AG04450 (cell line): ENCODE results near the gene GSTM3. TPM values are rescaled to one million over a fixed set of nuclear protein-coding genes. Genes with fewer than 3 reads are reported as not detected.

Experiments used
- CTCF ChIA-PET: fragments of 300-600, 350-600 bp; formaldehyde crosslinking; extraction: SDS; loops from one replicate; lab custom pipeline; 2022; ENCODE audit warnings: antibody characterized with exemption, inconsistent platforms; lab: Charles Lee
- POLR2A ChIA-PET: fragments of 350-600 bp; formaldehyde crosslinking; extraction: SDS; loops from one replicate; lab custom pipeline; 2021; ENCODE audit warnings: antibody characterized with exemption, inconsistent platforms; lab: Yijun Ruan, JAX
- DNase-seq: peaks from one replicate; pipeline ENCODE4 v3.0.0-alpha.2; 2011; ENCODE audit warnings: low read depth, low spot score
- H3K27ac ChIP-seq: one replicate; pipeline ENCODE4 v1.5.1; 2012; ENCODE audit warnings: low read depth, low read length, control low read depth
- H3K27me3 ChIP-seq: one replicate; pipeline ENCODE4 v1.6.0; 2012; ENCODE audit warnings: low read length; ENCODE audit not compliant: control insufficient read depth, insufficient read depth
- H3K4me3 ChIP-seq: 2 replicates; pipeline ENCODE4 v1.5.1; 2011; ENCODE audit warnings: mild to moderate bottlenecking, low read depth, low read length, control low read depth
- H3K9me3 ChIP-seq: 2 replicates; pipeline ENCODE4 v1.5.1; 2012; ENCODE audit warnings: low read length; ENCODE audit not compliant: control insufficient read depth, insufficient read depth
- CTCF ChIP-seq: IDR thresholded peaks from 2 replicates; pipeline ENCODE4 v1.5.1; 2011; ENCODE audit warnings: low read depth, low read length, control low read depth, inconsistent platforms
- polyA plus RNA-seq: library from polyadenylated mRNA; depleted of rRNA; stranded (reverse); fragments of >200 nt; gene quantifications from 2 replicates; pipeline ENCODE4 v1.2.3, GENCODE V29; 2011

Gene GSTM3
- polyA plus RNA-seq, 1 experiment, result 299 TPM

DNA sequence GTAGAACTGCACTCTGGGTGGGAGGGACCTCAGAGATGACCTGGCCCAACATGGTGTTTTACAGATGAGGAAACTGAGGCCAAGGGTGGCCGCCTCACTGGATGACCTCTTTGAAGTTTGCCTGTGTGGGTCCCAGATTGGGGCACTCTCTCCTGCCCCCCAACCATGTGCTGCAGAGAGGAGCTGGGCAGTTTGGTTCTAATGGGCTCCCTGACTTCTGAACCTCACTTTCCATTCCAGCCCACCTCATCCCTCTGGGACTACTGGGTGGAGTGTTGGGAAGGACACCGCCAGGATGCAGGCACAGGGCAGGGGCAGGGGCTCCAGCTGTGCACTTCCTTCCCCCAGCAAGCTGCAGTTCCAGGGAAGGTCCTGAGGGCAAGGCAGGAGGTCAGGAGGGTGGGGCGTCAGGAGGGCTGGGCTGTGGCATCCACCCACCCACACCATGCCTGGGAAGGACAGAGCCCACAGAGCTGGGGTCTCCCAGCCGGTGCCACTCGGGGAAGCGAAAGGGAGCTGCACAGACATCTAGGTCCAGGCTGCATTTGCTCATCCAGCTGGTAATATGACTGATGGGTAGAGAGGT is 33.2 kb upstream of the GSTM3 start:
- TF ChIP-seq CTCF, result no peak
- Histone ChIP-seq H3K4me3 (no peak overlapping the region), H3K27ac (no peak overlapping the region), H3K9me3 (no peaks in the 10 kb centered on the region; the same call in 1 of the 2 replicates), H3K27me3 (no peaks in the 10 kb centered on the region)
- ChIA-PET CTCF (interaction anchor here (0.6 to 21.6 kb wide), 31 partner anchors 7 to 280 kb away, joined by 3 to 535 read pairs (median 4); partner anchors contain the start of genes AHCYL1, AMPD2, CYB561D1 and EPS8L3), POLR2A (interaction anchor here (1.1 to 3.1 kb wide), 4 partner anchors 131 to 228 kb away, joined by 3 to 20 read pairs (median 6); partner anchors contain the start of genes AHCYL1 and GNAI3)
- no peak for DNase-seq

DNA sequence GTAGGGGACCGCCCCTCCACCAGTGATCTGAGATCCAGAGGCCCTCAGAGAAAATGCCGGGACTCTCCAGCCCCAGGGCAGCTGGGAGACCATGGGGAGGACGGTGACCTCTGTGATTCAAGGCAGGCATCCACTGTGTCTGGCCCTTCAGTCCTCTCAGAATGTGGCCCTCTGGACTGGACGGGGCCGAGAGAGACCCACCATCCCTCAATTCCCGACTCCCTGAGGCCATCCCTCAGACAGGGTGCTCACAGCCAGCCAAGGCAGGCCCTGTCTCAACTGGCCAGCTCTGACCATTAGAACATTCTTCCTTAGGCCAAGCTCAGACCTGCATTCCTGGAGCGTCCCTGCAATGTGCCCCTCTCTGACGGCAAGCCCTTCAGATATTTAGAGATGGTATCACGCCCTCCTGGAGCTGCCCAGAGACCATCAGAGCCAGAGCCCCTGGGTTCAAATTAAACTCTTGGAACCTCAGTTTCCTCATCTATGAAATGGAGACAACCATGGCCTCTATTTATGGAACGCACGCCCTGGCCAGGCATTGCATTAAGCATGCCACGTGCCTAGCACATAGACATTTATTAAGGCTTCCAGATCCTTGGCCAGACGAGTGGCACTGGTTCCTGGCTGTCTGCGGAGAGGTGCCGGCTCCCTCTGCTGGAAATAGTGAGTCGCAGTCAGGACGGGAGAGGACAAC is 32.5 kb upstream of the GSTM3 start:
- CTCF ChIA-PET, result interaction anchor here (0.6 to 21.6 kb wide), 18 partner anchors 8 to 280 kb away, joined by 3 to 535 read pairs (median 6); partner anchors contain the start of genes AHCYL1, CYB561D1 and GNAI3
- Histone ChIP-seq H3K4me3 (no peak overlapping the region), H3K27me3 (no peaks in the 10 kb centered on the region), H3K27ac (no peak overlapping the region), H3K9me3 (no peaks in the 10 kb centered on the region; the same call in 1 of the 2 replicates)
- POLR2A ChIA-PET, result interaction anchor here (1.1 to 3.1 kb wide), 4 partner anchors 130 to 227 kb away, joined by 3 to 20 read pairs (median 6); partner anchors contain the start of gene AHCYL1
- peak; percentile 71 for DNase-seq
- TF ChIP-seq CTCF, result peak; percentile 98

DNA sequence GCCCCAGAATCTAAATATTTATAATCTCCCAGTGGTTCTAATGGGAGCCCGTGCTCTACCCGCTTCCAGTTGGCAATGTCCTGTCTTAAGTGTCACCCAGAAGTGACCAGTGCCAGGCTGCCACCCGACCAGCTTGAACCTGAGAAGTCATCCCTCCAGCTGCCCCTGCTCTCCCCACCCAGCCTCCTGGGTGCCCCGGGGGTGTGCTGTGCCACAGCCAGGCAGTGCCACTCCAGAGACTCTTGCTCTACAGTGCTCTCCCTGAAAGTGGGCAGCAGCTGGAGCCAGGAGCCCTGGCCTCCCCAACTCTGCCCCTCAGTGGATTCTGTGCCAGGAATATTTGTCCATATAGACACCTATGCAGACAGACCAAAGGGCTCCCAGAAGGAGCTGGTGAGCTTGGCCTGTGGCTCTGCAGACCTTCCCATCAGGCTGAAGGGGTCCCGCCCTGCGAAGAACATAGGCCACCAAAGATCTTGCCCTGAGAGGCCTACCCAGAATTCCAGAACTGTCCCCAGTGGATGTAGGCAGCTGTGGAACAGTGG is 31.9 kb upstream of the GSTM3 start:
- POLR2A ChIA-PET, result interaction anchor here (1.9 to 3.1 kb wide), 2 partner anchors 212 to 227 kb away, joined by 8 to 20 read pairs; partner anchors contain the start of gene AHCYL1
- no peak for DNase-seq
- TF ChIP-seq CTCF, result no peak
- Histone ChIP-seq H3K4me3 (no peak overlapping the region), H3K27me3 (no peaks in the 10 kb centered on the region), H3K27ac (no peak overlapping the region), H3K9me3 (no peaks in the 10 kb centered on the region; the same call in 1 of the 2 replicates)
- CTCF ChIA-PET, result interaction anchor here (0.6 to 21.6 kb wide), 12 partner anchors 8 to 279 kb away, joined by 3 to 535 read pairs (median 6); partner anchors contain the start of genes AHCYL1, CYB561D1 and GNAI3

- ChIA-PET CTCF (interaction anchor here (0.6 to 21.6 kb wide), 6 partner anchors 52 to 239 kb away, joined by 3 to 535 read pairs (median 84); partner anchors contain the start of gene AHCYL1), POLR2A (interaction anchor here (1.8 to 1.9 kb wide), 2 partner anchors 223 to 226 kb away, joined by 5 to 8 read pairs; partner anchors contain the start of gene GNAI3)
- no peak for TF ChIP-seq CTCF
- no peak overlapping the region for H3K27ac ChIP-seq
- no peaks in the 10 kb centered on the region; the same call in 1 of the 2 replicates for H3K9me3 ChIP-seq
- no peak for DNase-seq
- H3K4me3 ChIP-seq, result no peak overlapping the region
- H3K27me3 ChIP-seq, result no peaks in the 10 kb centered on the region
Measured at GRCh38 chr1:109771712-109772657, 31.1 kb upstream of the GSTM3 start.
